ENCODE data around the gene PEAK1. TPM values are rescaled to one million over a fixed set of nuclear protein-coding genes. Genes with fewer than 3 reads are reported as not detected.

Gene PEAK1
- total RNA-seq, 1 donor = 133 TPM

- no peak for TF ChIP-seq CTCF (IDR thresholded peaks at IDR 0.05; ENCODE audit: extremely low read depth, low read depth, low read length)
- Histone ChIP-seq H3K4me2 (ENCODE audit: insufficient read depth, low read length) (peak overlapping the region; percentile 74), H4K20me1 (ENCODE audit: insufficient read depth, low read length) (no peaks in the 10 kb centered on the region), H2AFZ (ENCODE audit: low read length) (no peak overlapping the region), H3K27ac (ENCODE audit: low read depth, low read length) (peak overlapping the region; percentile 96), H3K9me3 (ENCODE audit: low read depth, low read length) (peaks cover 5% of the 10 kb centered on the region), H3K36me3 (ENCODE audit: insufficient read depth, low read length) (peaks cover 7% of the 10 kb centered on the region), H3K4me3 (ENCODE audit: insufficient read depth, low read length) (peak overlapping the region; percentile 11), H3K79me2 (ENCODE audit: insufficient read depth, low read length) (peaks cover 15% of the 10 kb centered on the region), H3K27me3 (ENCODE audit: insufficient read depth, low read length) (no peaks in the 10 kb centered on the region), H3K4me1 (ENCODE audit: insufficient read depth, low read length) (peaks cover 49% of the 10 kb centered on the region)
- peak; percentile 50 for DNase-seq (ENCODE audit: insufficient read length, low spot score, missing footprints)
Measured at GRCh38 chr15:77144492-77145070, 275.3 kb downstream of the PEAK1 start.

GRCh38 chr15:77144026-77144425 is 275.9 kb downstream of the PEAK1 start:
- peaks cover 5% of the 10 kb centered on the region for H3K9me3 ChIP-seq (ENCODE audit: low read depth, low read length)
- DNase-seq (ENCODE audit: insufficient read length, low spot score, missing footprints) = peak; percentile 43
- H3K4me2 ChIP-seq (ENCODE audit: insufficient read depth, low read length) = peak overlapping the region; percentile 74
- TF ChIP-seq CTCF (IDR thresholded peaks at IDR 0.05; ENCODE audit: extremely low read depth, low read depth, low read length) = no peak
- peaks cover 19% of the 10 kb centered on the region for H3K79me2 ChIP-seq (ENCODE audit: insufficient read depth, low read length)
- no peaks in the 10 kb centered on the region for H3K27me3 ChIP-seq (ENCODE audit: insufficient read depth, low read length)
- peaks cover 7% of the 10 kb centered on the region for H3K36me3 ChIP-seq (ENCODE audit: insufficient read depth, low read length)
- H3K27ac ChIP-seq (ENCODE audit: low read depth, low read length) = peak overlapping the region; percentile 96
- H3K4me1 ChIP-seq (ENCODE audit: insufficient read depth, low read length) = peaks cover 49% of the 10 kb centered on the region
- H4K20me1 ChIP-seq (ENCODE audit: insufficient read depth, low read length) = no peaks in the 10 kb centered on the region
- H2AFZ ChIP-seq (ENCODE audit: low read length) = no peak overlapping the region
- H3K4me3 ChIP-seq (ENCODE audit: insufficient read depth, low read length) = peak overlapping the region; percentile 31

GRCh38 chr15:77143616-77144015 is 276.3 kb downstream of the PEAK1 start:
- Histone ChIP-seq H3K36me3 (ENCODE audit: insufficient read depth, low read length) (peaks cover 7% of the 10 kb centered on the region), H4K20me1 (ENCODE audit: insufficient read depth, low read length) (no peaks in the 10 kb centered on the region)
- peak; percentile 6 for DNase-seq (ENCODE audit: insufficient read length, low spot score, missing footprints)

More at GRCh38 chr15:77143616-77144015, 276.3 kb downstream of the PEAK1 start:
- H3K9me3 ChIP-seq (ENCODE audit: low read depth, low read length) = peaks cover 5% of the 10 kb centered on the region
- H3K27me3 ChIP-seq (ENCODE audit: insufficient read depth, low read length) = no peaks in the 10 kb centered on the region
- peaks cover 21% of the 10 kb centered on the region for H3K79me2 ChIP-seq (ENCODE audit: insufficient read depth, low read length)
- H3K4me2 ChIP-seq (ENCODE audit: insufficient read depth, low read length) = peak overlapping the region; percentile 74
- H3K4me3 ChIP-seq (ENCODE audit: insufficient read depth, low read length) = peak overlapping the region; percentile 31
- H3K27ac ChIP-seq (ENCODE audit: low read depth, low read length) = peak overlapping the region; percentile 96
- no peak overlapping the region for H2AFZ ChIP-seq (ENCODE audit: low read length)
- peaks cover 49% of the 10 kb centered on the region for H3K4me1 ChIP-seq (ENCODE audit: insufficient read depth, low read length)
- no peak for TF ChIP-seq CTCF (IDR thresholded peaks at IDR 0.05; ENCODE audit: extremely low read depth, low read depth, low read length)

Measured in osteoblast (primary cell).